T-helper 1 cell treated with Interleukin-12 subunit alpha and Interleukin-12 subunit beta and Interleukin-4 antibody, amounts not matched to agents 30 μg/mL and 1 μg/mL, for 36 hours (primary cell): Measurements from ENCODE around the gene RHEB.

ENCODE experiments used
- H3K27ac Mint-ChIP-seq: one replicate; pipeline ENCODE4 v1.8.0; 2021; ENCODE audit warnings: mild to moderate bottlenecking, mixed read lengths
- H3K27me3 Mint-ChIP-seq: one replicate; pipeline ENCODE4 v1.8.0; 2021; ENCODE audit warnings: low read depth, mixed read lengths
- H3K36me3 Mint-ChIP-seq: one replicate; pipeline ENCODE4 v1.8.0; 2021; ENCODE audit warnings: low read depth, mixed read lengths
- H3K4me1 Mint-ChIP-seq: one replicate; pipeline ENCODE4 v1.8.0; 2021; ENCODE audit warnings: low read depth, mixed read lengths
- H3K4me3 Mint-ChIP-seq: one replicate; pipeline ENCODE4 v1.8.0; 2021; ENCODE audit warnings: mild to moderate bottlenecking, moderate library complexity, mixed read lengths
- H3K9me3 Mint-ChIP-seq: one replicate; pipeline ENCODE4 v1.8.0; 2021; ENCODE audit warnings: mixed read lengths

RHEB gene

GRCh38 chr7:151425670-151426440 is 93.8 kb downstream of the RHEB start:
- Mint-ChIP-seq H3K36me3 (no peaks in the 10 kb centered on the region), H3K27me3 (peaks cover 15% of the 10 kb centered on the region), H3K9me3 (no peaks in the 10 kb centered on the region), H3K4me3 (no peak overlapping the region), H3K27ac (no peak overlapping the region), H3K4me1 (peaks cover 18% of the 10 kb centered on the region)

DNA sequence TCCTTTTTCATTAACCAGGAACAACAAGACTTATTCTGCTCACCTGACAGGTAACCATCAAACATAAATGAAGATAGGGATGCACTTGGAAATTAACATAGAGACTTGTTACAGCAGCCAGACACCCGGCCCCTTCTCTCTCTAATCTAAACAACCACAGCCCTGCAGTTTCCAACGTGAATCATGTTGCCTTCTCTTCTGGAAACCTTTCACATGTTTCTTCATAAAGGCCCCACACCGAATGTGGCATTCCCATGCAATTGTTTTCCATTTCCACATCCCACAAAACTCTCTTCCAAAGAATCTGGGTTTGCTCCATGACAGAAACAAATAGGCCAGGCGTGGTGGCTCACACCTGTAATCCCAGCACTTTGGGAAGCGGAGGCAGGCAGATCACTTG is 94.9 kb downstream of the RHEB start:
- Mint-ChIP-seq H3K4me1 (peaks cover 14% of the 10 kb centered on the region), H3K36me3 (peaks cover 2% of the 10 kb centered on the region), H3K4me3 (no peak overlapping the region), H3K27ac (no peak overlapping the region), H3K9me3 (no peaks in the 10 kb centered on the region), H3K27me3 (peaks cover 15% of the 10 kb centered on the region)

- no peak overlapping the region for H3K27ac Mint-ChIP-seq
- peaks cover 2% of the 10 kb centered on the region for H3K36me3 Mint-ChIP-seq
- peaks cover 15% of the 10 kb centered on the region for H3K27me3 Mint-ChIP-seq
- H3K4me3 Mint-ChIP-seq = no peak overlapping the region
- H3K9me3 Mint-ChIP-seq = no peaks in the 10 kb centered on the region
- H3K4me1 Mint-ChIP-seq = peaks cover 7% of the 10 kb centered on the region
Measured at GRCh38 chr7:151423936-151424335, 95.8 kb downstream of the RHEB start.

DNA sequence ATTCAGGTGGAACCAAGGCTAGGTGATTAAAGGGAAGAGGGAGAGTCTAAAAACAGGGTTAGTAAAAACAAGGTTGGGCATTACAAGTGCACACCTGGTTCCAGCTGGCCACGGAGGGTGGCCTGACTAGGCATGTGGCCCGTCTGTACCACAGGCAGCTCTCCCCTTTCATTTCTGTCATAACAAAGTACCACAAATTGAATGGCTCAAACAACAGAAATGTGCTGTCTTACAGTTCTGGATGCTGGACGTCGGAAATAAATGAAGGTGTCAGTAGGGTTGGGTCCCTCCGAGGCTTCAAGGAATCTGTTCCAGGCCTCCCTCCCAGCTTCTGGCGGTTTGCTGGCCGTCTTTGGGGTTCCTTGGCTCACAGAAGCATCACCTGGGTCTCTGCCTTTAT is 96.5 kb downstream of the RHEB start:
- H3K4me3 Mint-ChIP-seq = no peak overlapping the region
- H3K27me3 Mint-ChIP-seq = peaks cover 17% of the 10 kb centered on the region
- no peak overlapping the region for H3K27ac Mint-ChIP-seq
- peaks cover 2% of the 10 kb centered on the region for H3K36me3 Mint-ChIP-seq
- peaks cover 2% of the 10 kb centered on the region for H3K9me3 Mint-ChIP-seq
- H3K4me1 Mint-ChIP-seq = peaks cover 1% of the 10 kb centered on the region

GRCh38 chr7:151422212-151422611 is 97.5 kb downstream of the RHEB start:
- Mint-ChIP-seq H3K9me3 (peaks cover 5% of the 10 kb centered on the region), H3K27me3 (peaks cover 18% of the 10 kb centered on the region), H3K36me3 (peaks cover 3% of the 10 kb centered on the region), H3K4me1 (no peaks in the 10 kb centered on the region), H3K4me3 (no peak overlapping the region), H3K27ac (no peak overlapping the region)

- Mint-ChIP-seq H3K27me3 (peaks cover 20% of the 10 kb centered on the region), H3K27ac (no peak overlapping the region), H3K36me3 (peaks cover 3% of the 10 kb centered on the region), H3K9me3 (peaks cover 5% of the 10 kb centered on the region), H3K4me1 (no peaks in the 10 kb centered on the region), H3K4me3 (no peak overlapping the region)
Measured at GRCh38 chr7:151420144-151420543, 99.6 kb downstream of the RHEB start.

GRCh38 chr7:151416941-151417315 is 102.8 kb downstream of the RHEB start:
- no peak overlapping the region for H3K4me3 Mint-ChIP-seq
- peaks cover 42% of the 10 kb centered on the region for H3K27me3 Mint-ChIP-seq
- H3K4me1 Mint-ChIP-seq = peaks cover 6% of the 10 kb centered on the region
- H3K36me3 Mint-ChIP-seq = peaks cover 3% of the 10 kb centered on the region
- no peak overlapping the region for H3K27ac Mint-ChIP-seq
- H3K9me3 Mint-ChIP-seq = peaks cover 5% of the 10 kb centered on the region

DNA sequence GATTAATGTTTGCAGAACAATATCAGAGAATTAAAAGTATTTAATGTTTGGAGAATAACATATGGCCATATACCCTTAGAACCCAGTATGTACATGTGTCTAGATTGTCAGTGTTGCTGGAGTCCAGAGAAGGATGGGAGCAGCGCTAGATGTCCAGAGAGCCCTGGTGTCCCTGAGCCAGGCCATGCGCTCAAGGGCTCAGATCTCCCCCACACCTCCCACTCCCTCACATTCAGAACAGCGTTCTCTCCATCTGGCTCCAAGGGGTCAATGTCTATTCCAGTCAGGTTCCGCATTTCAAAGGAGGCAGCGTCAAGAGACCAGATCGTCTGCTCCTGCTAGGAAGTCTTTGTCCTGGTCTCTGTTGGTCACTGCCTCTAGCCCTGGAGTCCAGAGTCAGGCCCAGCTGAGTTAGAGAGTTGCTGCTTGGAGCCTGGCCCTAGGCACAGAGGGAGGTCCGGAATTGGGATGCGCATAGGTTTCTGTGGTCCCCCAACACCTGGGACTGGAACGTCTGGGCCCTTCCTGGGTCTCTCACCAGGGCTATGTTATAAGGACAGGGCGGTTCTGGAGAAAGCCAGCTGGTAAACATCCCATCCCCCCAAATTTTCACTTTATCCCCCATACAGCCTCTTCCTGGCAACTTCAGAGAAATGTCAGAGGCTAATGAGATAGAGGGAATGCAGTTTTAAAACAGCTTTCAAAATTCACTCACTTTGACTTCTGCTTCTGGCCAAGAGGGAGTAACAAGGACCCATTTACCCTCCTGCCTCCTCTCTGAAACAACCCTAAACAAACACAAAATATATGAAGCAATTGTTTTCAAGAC is 103.4 kb downstream of the RHEB start:
- Mint-ChIP-seq H3K27ac (no peak overlapping the region), H3K9me3 (peaks cover 5% of the 10 kb centered on the region), H3K4me3 (no peak overlapping the region)

More for the DNA sequence above, 103.4 kb downstream of the RHEB start:
- Mint-ChIP-seq H3K27me3 (peaks cover 45% of the 10 kb centered on the region), H3K4me1 (peaks cover 6% of the 10 kb centered on the region), H3K36me3 (peaks cover 3% of the 10 kb centered on the region)
